GM21390 (cell line): ENCODE measurements around the gene EEF2K.
"Not testable (repeated sequence)": the region's sequence is repeated elsewhere in the genome, so short reads cannot be mapped to it uniquely, and the experiment has no call there.

Experiments
- ATAC-seq: cut with Tn5 transposase; IDR thresholded peaks from one replicate; pipeline ENCODE4 v1.9.1; 2021; ENCODE audit not compliant: unreplicated experiment

EEF2K gene

DNA sequence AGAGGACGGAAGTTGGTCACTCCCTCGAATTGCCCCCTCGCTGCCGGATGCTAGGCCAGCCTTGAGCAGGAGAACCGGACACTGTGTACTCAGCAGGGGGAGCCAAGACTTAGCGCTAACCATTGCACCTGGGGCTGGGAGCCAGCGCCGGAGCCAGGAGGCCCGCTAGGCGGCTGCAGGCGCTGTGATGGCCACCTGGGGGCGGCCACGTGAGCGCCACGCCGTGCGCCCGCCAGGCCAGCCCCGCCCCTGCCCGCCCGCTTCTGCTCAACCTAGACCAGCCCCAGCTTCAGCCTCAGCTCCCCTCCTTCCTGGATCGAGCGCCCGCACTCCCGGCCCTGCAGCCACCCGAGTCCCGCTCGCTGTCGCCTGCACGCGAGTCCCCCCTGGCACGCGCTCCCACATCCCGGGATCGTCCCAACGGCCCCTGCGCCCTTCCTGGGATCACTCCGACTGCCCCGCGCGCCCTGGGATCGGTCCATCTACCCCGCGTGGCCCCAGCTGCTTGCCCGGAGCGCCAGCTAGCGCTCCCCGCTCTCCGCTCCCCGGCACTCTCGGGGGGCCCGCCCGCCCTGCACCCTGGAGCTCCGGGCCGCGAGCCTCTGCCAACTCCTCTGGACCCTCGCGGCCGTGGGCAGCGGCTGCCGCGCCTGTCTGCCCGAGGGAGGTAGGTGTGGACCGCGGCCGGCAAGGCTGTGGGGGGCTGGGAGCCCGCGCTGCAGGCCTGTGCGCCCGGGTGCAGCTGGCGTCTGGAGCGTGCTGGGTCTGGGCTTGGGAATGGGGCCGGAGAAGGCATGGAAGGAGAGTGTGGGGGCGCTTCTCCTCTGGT, at the start of gene EEF2K:
EEF2K (plus strand) TSS at position 266 of the 829 bp plus-strand sequence. CDS start 19,452 bp downstream, outside the sequence.
- ATAC-seq = peak; percentile 80

DNA sequence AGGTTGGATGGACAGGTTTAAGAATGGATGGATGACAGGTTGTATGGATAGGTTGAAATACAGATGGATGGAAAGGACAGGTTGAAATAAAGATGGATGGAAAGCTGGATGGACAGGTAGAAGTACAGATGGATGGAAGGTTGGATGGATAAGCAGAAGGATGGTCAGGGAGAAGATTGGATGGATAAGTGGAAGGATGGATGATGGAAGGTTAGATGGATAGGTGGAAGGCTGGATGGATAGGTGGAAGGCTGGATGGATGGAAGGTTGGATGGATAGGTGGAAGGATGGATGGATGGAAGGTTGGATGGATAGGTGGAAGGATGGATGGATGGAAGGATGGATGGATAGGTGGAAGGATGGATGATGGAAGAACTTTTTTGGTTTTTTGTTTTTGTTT, 44.7 kb upstream of the EEF2K start:
- ATAC-seq = no peak

DNA sequence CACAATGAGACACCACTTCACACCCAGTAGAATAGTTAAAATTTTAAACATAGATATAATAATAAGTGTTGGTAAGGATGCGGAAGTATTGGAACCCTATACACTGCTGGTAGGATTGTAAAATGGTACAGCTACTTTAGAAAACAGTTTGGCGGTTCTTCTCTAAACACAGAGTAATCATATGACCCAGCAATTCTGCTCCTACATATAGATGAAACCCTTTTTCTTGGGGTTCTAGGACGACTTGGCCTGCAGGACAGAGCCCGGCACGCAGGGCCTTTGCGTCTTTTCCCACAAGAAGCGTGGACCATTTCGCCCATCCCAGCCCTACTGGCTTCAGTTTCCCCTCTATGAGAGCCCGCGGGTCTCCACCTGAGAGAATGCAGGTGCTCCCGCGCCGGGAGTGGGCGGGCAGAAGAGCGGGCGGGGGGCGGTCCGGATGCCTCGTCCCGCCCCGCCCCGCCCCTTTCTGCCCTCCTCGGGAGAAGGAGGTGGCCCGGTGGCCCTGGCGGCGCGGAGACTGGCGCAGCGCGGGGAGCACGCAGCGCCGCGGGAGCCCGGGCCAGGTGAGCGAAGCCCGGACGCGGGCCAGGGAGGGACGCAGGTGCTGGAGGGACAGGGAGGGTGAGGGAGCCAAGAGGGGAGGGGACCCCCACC, 44.0 kb upstream of the EEF2K start, which contains the start of gene SDR42E2:
SDR42E2 (plus strand) TSS at position 508 of the 657 bp plus-strand sequence. CDS start 3,077 bp downstream, outside the sequence.
- ATAC-seq = no peak

DNA sequence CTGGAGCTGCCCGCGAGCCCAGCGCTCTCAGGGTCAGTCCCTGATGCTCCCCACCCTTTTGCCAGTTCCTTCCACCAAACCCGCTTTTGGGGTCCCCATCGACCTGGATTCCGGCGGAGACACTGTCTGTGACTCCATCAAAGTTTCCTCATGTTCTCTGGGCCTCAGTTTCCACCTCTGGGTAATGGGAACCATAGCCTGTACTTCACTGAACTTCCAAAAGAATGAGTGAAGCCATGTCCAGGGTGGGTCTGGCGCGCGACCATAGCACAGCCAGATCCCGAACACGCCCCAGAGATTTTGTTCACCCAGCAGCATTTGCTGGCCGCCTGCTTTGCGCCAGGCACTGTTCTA, 43.4 kb upstream of the EEF2K start:
- ATAC-seq = no peak

DNA sequence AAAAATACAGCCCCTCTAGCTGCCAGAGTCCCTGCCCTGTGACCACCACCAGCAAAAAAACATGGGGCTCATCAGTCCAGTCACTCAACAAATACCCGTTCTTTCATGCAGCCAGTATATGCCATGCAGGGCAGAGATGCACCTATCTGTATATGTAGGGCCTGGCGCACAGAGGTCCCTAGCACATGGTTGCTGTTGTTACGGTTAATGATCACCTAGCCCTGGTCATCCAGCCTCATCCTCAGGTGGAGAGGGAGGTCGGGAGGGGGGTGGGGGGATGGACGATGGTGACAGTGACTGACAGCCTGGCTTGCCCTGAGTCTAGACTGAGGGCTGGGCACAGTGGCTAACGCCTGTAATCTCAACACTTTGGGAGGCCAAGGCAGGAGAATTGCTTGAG, 42.3 kb upstream of the EEF2K start:
- ATAC-seq = no peak

DNA sequence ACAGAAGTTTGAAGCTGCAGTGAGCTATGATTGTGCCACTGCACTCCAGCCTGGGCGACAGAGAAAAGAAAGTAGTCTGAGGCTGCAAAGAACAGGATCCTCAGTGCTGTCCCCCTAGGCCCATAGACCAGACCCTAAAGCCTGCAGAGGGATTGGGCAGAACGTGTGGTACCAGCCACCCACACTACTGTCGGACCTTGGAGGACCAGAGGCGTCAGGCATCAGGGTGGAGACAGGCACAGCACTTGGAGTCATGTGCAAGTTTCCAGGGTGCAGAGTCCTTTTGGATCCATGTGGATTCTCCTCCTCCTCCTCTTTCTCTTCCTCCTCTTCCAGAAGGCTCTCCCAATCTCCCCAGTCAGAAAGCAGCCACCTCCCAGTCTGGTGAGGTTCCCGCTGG, 41.6 kb upstream of the EEF2K start:
- no peak for ATAC-seq

DNA sequence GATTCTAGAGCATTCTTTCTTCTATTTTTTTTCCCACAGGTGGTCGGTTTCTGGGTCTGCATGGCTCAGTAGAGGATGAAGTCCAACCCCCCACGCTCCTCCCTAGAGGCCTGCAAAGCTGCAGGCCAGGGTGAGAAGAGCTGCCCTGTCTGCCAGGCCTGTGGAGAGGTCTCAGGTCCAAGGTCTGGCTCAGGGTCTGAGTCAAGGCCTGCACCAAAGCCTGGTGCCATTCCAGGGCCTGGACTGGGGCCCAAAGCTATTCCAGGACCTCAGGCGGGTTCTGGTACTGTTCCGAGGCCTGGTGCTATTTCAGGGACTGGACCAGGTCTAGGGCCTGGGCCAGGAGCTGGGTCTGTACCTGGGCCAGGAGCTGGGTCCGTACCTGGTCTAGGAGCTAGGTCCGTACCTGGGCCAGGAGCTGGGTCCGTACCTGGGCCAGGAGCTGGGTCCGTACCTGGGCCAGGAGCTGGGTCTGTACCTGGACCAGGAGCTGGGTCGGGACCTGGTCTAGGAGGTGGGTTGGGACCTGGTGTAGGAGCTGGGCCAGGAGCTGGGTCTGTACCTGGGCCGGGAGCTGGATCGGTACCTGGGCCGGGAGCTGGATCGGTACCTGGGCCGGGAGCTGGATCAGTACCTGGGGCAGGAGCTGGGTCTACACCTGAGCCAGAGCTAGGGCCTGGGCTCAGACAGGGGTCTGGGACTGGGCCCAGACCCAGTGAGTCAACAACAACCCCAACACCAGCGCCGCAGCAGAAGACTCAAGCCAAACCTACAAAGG, 40.4 kb upstream of the EEF2K start:
- no peak for ATAC-seq

DNA sequence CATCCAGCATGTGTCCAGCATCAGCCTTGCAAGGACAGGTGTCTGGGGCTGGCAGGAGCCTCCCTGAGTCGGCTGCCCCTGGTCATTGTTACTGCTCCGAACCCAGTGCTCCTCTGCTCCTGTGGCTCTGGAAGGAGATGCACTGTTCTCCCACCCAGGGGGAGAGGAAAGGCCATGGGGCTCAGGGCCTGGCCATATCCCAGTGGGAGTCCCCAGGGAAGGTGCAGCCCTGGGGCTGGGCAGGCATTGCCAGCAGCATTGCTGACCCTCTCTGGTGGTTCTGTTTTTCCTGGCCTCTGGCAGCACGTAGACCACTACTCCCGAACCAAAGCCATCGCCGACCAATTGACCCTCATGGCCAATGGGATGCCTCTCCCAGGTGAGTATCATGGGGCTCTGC, 34.1 kb upstream of the EEF2K start:
- ATAC-seq = no peak

DNA sequence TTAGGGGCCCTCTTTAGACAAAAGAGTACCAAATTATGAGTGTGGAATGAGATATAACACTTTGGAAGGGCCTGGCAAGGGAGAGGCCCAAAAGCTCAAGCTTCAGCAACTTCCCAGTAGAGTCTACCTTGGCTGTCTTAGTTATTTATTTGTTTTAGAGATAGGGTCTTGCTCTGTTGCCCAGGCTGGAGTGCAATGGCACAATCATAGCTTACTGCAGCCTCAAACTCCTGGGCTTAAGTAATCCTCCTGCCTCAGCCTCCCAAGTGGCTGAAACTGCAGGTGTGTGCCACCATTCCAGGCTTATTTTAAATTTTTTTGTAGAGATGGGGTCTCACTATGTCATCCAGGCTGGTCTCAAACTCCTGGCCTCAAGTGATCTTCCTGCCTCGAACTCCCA, 33.4 kb upstream of the EEF2K start:
- ATAC-seq = not testable (repeated sequence)

DNA sequence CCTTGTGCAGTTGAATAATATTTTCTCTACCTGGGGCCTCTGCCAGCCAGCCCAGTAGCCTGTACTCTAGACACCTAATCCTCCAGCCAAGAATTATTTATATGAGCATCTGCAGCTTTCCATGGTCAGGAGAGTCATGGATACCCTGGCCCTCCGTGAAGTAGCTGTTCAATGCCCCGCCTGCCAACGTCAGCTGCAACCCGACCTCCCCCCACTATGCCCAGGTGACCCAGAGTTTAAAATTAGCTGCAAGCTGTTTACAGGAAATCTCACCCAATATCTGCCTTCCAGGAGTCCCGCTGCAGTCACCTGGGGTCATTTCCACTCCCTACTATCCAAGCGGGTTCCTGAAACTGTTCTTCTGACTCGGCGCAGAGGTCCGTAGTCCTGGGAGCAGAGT, 31.4 kb upstream of the EEF2K start:
- no peak for ATAC-seq

DNA sequence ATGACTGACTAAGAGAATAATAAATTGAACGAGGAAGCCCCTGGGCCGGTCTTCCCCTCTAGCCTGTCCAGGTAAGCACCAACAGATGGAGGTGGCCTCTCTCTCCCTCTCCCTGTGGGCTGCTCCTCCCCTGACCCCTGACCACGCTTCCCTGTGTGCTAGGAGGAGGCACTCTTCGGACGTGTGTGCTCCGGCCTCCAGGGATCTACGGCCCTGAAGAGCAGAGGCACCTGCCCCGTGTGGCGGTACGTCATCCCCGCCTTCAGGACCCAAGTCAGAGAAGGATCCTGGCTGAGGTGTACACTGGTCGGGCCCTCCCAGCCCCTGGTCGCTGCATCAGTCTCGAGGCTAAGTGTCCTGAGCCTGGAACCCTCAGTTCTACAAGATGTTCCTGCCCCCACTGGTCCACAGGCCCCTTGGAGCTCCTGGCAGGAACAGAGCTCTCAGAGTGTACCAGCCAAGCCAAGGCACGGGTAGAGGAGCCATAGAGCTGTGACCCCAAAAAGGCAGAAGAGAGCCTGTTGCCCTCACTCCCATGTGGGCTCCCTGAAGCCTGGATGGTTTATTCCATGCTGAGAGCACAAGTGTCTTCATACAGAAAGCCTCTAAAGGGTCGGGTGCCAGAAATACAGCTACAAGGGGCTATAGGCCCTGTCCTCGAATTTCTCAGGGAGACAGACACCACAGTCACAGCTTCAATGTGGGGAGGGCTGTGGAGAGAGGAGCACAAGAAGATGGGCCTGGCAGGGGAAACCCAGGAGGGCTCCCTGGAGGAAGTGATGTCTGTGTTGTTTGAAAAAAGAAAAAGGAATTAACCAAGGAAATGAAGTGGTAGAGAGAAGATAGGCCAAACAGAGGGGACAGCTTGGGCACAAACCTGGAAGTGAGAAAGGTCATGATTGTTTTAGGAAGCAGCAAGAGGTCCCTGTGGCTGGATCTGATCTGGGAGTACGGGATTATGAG, 27.8 kb upstream of the EEF2K start:
- ATAC-seq = no peak

DNA sequence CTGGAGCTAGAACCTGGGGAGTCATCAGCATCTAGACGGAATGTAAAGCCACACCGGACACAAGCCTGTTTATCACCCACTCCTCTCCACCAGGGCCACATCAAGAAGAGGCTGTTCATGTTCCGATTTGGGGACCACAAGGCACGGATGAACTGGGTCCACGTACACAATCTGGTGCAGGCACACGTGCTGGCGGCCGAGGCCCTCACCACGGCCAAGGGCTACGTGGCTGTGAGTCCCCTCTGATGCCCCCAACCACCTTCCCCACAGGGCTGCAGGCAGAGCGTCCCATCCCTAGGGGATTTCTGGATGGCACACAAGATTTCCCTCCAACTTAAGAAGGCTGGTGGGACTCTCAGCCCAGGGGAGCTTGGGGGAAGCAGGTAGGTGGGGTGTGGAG, 24.7 kb upstream of the EEF2K start:
- ATAC-seq = no peak

DNA sequence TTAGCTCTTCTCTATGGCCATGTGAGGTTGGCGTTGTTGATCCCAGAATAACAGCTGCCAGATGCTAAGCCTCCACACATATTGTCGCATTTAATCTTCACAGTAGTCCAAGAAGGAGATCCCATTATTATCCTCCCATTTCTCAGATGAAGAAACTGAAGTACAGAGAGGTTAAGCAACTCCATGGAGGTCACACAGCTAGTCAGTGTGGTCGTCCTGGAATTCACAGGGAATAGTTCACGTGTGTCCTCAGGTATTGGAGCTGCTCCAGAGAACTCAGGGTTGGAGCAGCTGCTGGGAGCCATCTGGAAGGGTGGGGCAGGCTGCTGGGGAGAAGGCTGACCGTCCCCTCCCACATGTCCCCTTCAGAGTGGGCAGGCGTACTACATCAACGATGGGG, 24.2 kb upstream of the EEF2K start:
- no peak for ATAC-seq

DNA sequence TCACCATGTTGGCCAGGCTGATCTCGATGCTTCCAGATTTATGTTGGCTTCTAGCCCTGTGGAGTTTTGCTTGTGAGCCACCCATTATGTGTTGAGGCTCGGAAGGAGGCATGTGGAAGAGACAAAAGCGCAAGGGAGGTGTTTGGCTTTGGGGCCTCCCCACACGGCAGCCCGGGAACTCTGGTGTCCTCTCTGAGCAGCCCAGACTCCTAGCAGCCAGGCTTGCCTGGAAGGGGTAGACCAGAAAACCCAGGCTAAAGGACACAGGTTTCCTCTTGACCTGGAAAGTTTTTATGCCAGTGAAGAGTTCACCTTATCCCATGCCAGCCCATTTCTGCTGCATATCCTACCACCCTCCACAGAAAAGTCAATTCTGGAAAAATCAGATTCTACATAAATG, 22.7 kb upstream of the EEF2K start:
- no peak for ATAC-seq

DNA sequence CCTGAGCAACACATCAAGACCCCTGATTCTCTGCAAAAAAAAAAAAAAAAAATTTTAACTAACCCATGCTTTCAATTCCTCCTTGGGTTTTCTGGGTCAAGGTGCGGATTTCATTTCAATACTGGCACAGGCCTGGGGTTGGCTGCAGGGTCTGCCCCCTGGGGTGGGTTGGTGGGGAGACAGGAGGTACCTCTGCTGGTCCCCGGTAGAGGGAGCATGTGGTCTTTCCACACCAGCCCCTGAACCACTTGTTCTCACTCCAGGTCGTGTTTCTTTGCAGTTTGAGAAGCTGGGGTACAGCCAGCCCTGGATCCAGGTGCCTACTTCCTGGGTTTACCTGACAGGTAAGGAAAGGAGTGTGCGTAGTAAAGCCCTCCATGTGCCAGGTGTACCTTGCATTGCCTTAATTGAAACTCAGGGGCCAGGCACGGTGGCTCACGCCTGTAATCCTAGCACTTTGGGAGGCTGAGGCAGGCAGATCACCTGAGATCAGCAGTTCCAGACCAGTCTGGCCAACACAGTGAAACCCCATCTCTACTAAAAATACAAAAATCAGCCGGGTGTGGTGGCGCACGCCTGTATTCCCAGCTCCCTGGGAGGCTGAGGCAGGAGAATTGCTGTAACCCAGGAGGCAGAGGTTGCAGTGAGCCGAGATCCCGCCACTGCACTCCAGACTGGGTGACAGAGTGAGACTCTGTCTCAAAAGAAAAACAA, 22.0 kb upstream of the EEF2K start:
- no peak for ATAC-seq

DNA sequence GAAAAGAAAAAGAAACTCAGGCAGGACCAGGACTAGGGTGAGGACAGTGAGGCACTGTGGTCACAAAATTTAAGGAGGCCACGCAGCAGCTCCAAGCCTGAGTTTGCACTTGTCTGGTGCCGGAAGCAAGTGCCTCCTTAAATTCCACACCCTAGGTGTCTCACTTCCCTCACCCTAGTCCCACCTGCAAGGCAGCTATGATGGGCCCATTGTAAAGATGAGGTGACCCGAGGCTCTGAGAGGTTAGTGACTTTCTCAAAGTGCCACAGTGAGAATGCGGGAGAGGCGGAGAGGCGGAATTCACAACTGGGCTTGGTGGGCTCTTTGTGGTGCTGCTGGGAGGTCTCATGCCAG, 21.5 kb upstream of the EEF2K start:
- no peak for ATAC-seq

DNA sequence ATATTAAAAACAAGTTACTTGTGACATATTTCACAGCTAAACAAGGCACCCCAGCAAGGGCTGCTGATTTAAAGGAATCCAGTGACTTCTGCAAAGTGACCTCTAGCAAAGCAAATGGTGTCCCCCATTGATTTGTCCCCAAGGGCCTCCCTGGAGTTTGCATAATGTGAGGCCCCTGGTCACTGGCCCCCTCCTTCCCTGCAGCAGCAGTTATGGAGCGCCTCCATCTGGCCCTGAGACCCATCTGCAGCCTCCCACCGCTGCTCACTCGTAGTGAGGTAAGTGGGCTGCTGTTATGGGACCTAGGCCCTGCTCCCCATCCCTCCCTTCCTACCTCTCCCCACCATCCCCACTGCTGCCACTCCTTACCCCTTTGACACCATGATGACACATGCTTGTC, 19.6 kb upstream of the EEF2K start:
- no peak for ATAC-seq

DNA sequence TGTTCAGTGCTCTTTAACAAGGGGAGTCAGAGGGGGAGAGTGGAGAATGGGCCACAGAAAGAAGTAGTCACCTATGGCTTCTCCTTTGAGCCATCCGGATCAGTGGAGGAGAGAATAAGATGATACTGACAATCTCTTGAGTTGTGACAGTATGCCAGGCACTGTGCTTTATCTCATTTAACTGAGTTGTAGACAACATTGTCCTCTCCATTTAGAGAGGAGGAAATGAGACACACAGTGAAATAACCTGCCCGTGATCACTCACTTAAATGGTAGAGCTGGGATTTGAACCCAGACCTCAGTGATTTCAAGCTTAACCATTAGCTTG, 17.8 kb upstream of the EEF2K start:
- ATAC-seq = no peak

DNA sequence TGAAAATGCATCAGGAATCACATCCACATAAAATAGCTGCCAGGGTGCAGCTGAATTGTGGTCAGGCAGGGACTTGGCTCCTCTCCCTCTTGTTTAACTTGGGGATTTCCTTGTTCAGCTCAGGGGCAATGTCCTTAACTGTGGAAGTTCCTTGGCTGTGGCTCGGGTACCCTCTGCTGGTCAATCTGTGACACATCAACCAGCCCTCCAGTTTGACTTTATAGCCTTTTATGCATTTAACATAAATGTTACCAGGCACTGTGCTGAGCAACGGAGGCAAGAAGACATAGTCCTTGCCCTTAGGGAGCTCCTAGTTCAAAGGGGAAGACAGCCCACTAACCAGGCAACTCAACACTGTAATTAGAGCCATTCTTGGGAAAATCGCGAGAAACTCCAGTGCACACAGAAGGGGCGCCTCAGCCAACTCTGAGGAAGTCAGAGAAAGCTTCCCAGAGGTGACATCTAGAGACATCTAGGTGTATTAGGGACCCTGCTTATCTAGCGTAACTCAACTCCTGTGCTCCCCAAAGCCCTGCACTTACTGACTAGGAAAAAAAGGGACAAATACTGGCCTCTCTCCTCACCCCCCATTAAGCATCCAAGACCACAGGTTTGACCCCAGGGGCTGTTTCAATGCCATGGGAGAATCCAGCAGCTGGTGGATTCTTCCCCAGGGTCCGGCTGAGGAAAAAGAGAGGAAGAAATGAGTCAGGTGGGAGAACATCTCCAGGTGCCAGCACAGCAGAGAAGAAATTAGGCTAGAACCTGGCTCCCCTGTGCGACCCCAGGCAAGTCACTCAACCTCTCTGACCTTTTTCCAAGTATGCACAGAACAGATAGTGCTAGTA, 17.3 kb upstream of the EEF2K start:
- no peak for ATAC-seq
